IPS-15b (cell line): ENCODE measurements around the gene SLC25A11.

Experiments used
- H3K27me3 ChIP-seq: one replicate; pipeline ENCODE4 v1.6.1; 2013; ENCODE audit warnings: low read length; ENCODE audit not compliant: control insufficient read depth, insufficient read depth
- H3K36me3 ChIP-seq: one replicate; pipeline ENCODE4 v1.6.1; 2013; ENCODE audit warnings: low read length; ENCODE audit not compliant: control insufficient read depth, insufficient read depth
- H3K4me1 ChIP-seq: one replicate; pipeline ENCODE4 v1.6.1; 2013; ENCODE audit warnings: mild to moderate bottlenecking, low read length; ENCODE audit not compliant: control insufficient read depth, insufficient read depth
- H3K4me3 ChIP-seq: one replicate; pipeline ENCODE4 v1.5.1; 2013; ENCODE audit warnings: low read depth, low read length
- H3K9ac ChIP-seq: one replicate; pipeline ENCODE4 v1.6.1; 2013; ENCODE audit warnings: low read depth, mild to moderate bottlenecking, low read length
- H3K9me3 ChIP-seq: one replicate; pipeline ENCODE4 v1.6.1; 2013; ENCODE audit warnings: mild to moderate bottlenecking, low read length; ENCODE audit not compliant: control insufficient read depth, insufficient read depth

The SLC25A11 gene

GRCh38 chr17:4948166-4948930 lies 8.5 kb upstream of the SLC25A11 start, which contains the start of gene PFN1:
Gene PFN1 (minus strand): TSS chr17:4948530. CDS start chr17:4948394, 136 bp downstream.
- Histone ChIP-seq H3K9ac (peak within 1 kb of the TSS; percentile 94), H3K27me3 (no peaks in the 10 kb centered on the region), H3K36me3 (peaks cover 38% of the 10 kb centered on the region), H3K9me3 (no peaks in the 10 kb centered on the region), H3K4me3 (peak within 1 kb of the TSS; percentile 62), H3K4me1 (peaks cover 15% of the 10 kb centered on the region)

- Histone ChIP-seq H3K36me3 (peaks cover 46% of the 10 kb centered on the region), H3K9ac (peak overlapping the region; percentile 94), H3K9me3 (no peaks in the 10 kb centered on the region), H3K27me3 (no peaks in the 10 kb centered on the region), H3K4me1 (peaks cover 15% of the 10 kb centered on the region), H3K4me3 (peak overlapping the region; percentile 62)
Measured at GRCh38 chr17:4947411-4948165, 7.7 kb upstream of the SLC25A11 start.

GRCh38 chr17:4947010-4947410 lies 7.2 kb upstream of the SLC25A11 start:
- Histone ChIP-seq H3K27me3 (no peaks in the 10 kb centered on the region), H3K4me1 (peaks cover 15% of the 10 kb centered on the region), H3K4me3 (peak overlapping the region; percentile 62), H3K9ac (peak overlapping the region; percentile 62), H3K9me3 (no peaks in the 10 kb centered on the region), H3K36me3 (peaks cover 48% of the 10 kb centered on the region)

GRCh38 chr17:4946312-4946976 lies 6.6 kb upstream of the SLC25A11 start:
- peaks cover 11% of the 10 kb centered on the region for H3K4me1 ChIP-seq

GRCh38 chr17:4945944-4946280 lies 6.1 kb upstream of the SLC25A11 start:
- H3K9me3 ChIP-seq, result no peaks in the 10 kb centered on the region
- peak overlapping the region; percentile 62 for H3K4me3 ChIP-seq
- peaks cover 6% of the 10 kb centered on the region for H3K4me1 ChIP-seq
- H3K9ac ChIP-seq, result no peak overlapping the region
- no peaks in the 10 kb centered on the region for H3K27me3 ChIP-seq
- H3K36me3 ChIP-seq, result peaks cover 48% of the 10 kb centered on the region

More at GRCh38 chr17:4946312-4946976, 6.6 kb upstream of the SLC25A11 start:
- peak overlapping the region; percentile 62 for H3K9ac ChIP-seq
- H3K9me3 ChIP-seq, result no peaks in the 10 kb centered on the region
- peaks cover 48% of the 10 kb centered on the region for H3K36me3 ChIP-seq
- H3K27me3 ChIP-seq, result no peaks in the 10 kb centered on the region
- H3K4me3 ChIP-seq, result peak overlapping the region; percentile 62

GRCh38 chr17:4945176-4945943 lies 5.5 kb upstream of the SLC25A11 start:
- Histone ChIP-seq H3K9ac (no peak overlapping the region), H3K4me1 (peaks cover 6% of the 10 kb centered on the region), H3K4me3 (peak overlapping the region; percentile 62), H3K9me3 (no peaks in the 10 kb centered on the region), H3K27me3 (no peaks in the 10 kb centered on the region), H3K36me3 (peaks cover 48% of the 10 kb centered on the region)

GRCh38 chr17:4944554-4945175 lies 4.8 kb upstream of the SLC25A11 start:
- H3K4me1 ChIP-seq, result peaks cover 6% of the 10 kb centered on the region
- H3K9me3 ChIP-seq, result no peaks in the 10 kb centered on the region
- no peak overlapping the region for H3K9ac ChIP-seq
- peaks cover 48% of the 10 kb centered on the region for H3K36me3 ChIP-seq
- no peak overlapping the region for H3K4me3 ChIP-seq
- H3K27me3 ChIP-seq, result no peaks in the 10 kb centered on the region

GRCh38 chr17:4944163-4944553 lies 4.3 kb upstream of the SLC25A11 start:
- no peaks in the 10 kb centered on the region for H3K9me3 ChIP-seq
- H3K36me3 ChIP-seq, result peaks cover 48% of the 10 kb centered on the region
- H3K4me1 ChIP-seq, result peaks cover 6% of the 10 kb centered on the region
- H3K4me3 ChIP-seq, result no peak overlapping the region
- no peak overlapping the region for H3K9ac ChIP-seq
- H3K27me3 ChIP-seq, result no peaks in the 10 kb centered on the region

- Histone ChIP-seq H3K4me1 (peaks cover 12% of the 10 kb centered on the region), H3K36me3 (peaks cover 50% of the 10 kb centered on the region), H3K9me3 (no peaks in the 10 kb centered on the region), H3K4me3 (no peak overlapping the region), H3K9ac (no peak overlapping the region), H3K27me3 (no peaks in the 10 kb centered on the region)
Measured at GRCh38 chr17:4942760-4943508, 3.1 kb upstream of the SLC25A11 start.

GRCh38 chr17:4941319-4941610 lies 1.4 kb upstream of the SLC25A11 start:
- peak overlapping the region; percentile 91 for H3K4me3 ChIP-seq
- peaks cover 10% of the 10 kb centered on the region for H3K4me1 ChIP-seq
- peaks cover 59% of the 10 kb centered on the region for H3K36me3 ChIP-seq
- no peaks in the 10 kb centered on the region for H3K27me3 ChIP-seq
- H3K9ac ChIP-seq, result peak overlapping the region; percentile 99
- no peaks in the 10 kb centered on the region for H3K9me3 ChIP-seq
